Panc1 (cell line): Measurements from ENCODE around the gene KATNAL1. TPM values are rescaled to one million over a fixed set of nuclear protein-coding genes. Genes with fewer than 3 reads are reported as not detected.

Experiments
- ATAC-seq: fragments of 200-7000 bp; cut with Tn5 transposase; 2 replicates; pipeline ENCODE4 v1.9.1; 2020; ENCODE audit warnings: mild to moderate bottlenecking, moderate library complexity
- BruUV-seq: library from RNA; stranded (reverse); fragments of 400-500 nt; replicated peaks from 2 replicates; lab custom pipeline; 2021; lab: Mats Ljungman, UMichigan
- CTCF ChIA-PET: fragments of 300-600 bp; sonication (Branson Sonifier 250); formaldehyde crosslinking; loops from one replicate; lab custom pipeline; 2022; ENCODE audit warnings: antibody characterized with exemption; lab: Charles Lee
- POLR2A ChIA-PET: fragments of 300-600 bp; sonication (Branson Sonifier 250); formaldehyde crosslinking; loops from one replicate; lab custom pipeline; 2022; ENCODE audit warnings: antibody characterized with exemption; lab: Charles Lee
- DNase-seq: peaks from one replicate; pipeline ENCODE4 v3.0.0-alpha.2; 2010; ENCODE audit warnings: low read depth, low spot score
- H3K27ac ChIP-seq: 2 replicates; pipeline ENCODE4 v1.5.1; 2011; ENCODE audit warnings: mild to moderate bottlenecking, low read length, inconsistent platforms
- H3K27me3 ChIP-seq: fragments of 200-500 bp; sonication (Bioruptor generic); 2 replicates; pipeline ENCODE4 v1.6.0; 2014; ENCODE audit warnings: low read length, inconsistent platforms; ENCODE audit not compliant: control insufficient read depth, insufficient read depth
- H3K36me3 ChIP-seq: fragments of 200-500 bp; sonication (Bioruptor generic); 2 replicates; pipeline ENCODE4 v1.5.1; 2014; ENCODE audit warnings: inconsistent platforms, mild to moderate bottlenecking, low read length, moderate library complexity; ENCODE audit not compliant: control insufficient read depth, insufficient read depth
- H3K4me1 ChIP-seq: 2 replicates; pipeline ENCODE4 v1.5.1; 2011; ENCODE audit warnings: inconsistent platforms, mild to moderate bottlenecking, low read length, moderate library complexity; ENCODE audit not compliant: control insufficient read depth, insufficient read depth
- H3K4me3 ChIP-seq, 2 experiments: 2 replicates each; pipeline ENCODE4 v1.5.1; 2011 to 2012; ENCODE audit warnings: low read depth in 2 of 2, low read length in 2 of 2, mild to moderate bottlenecking in 2 of 2, inconsistent platforms in 1 of 2, moderate library complexity in 1 of 2
- H3K9me3 ChIP-seq: fragments of 200-500 bp; sonication (Bioruptor generic); 2 replicates; pipeline ENCODE4 v1.5.1; 2014; ENCODE audit warnings: low read depth, mild to moderate bottlenecking, inconsistent platforms, low read length, moderate library complexity; ENCODE audit not compliant: control insufficient read depth, insufficient read depth
- CTCF ChIP-seq: fragments of 450-650 bp; IDR thresholded peaks from 2 replicates; pipeline ENCODE4 v1.5.1; 2017; ENCODE audit warnings: mild to moderate bottlenecking
- POLR2AphosphoS5 ChIP-seq: IDR thresholded peaks from 2 replicates; pipeline ENCODE4 v1.6.1; 2012; ENCODE audit warnings: mild to moderate bottlenecking, low read depth, low read length, moderate library complexity
- REST ChIP-seq, 2 experiments: IDR thresholded peaks; 2 replicates each; pipeline ENCODE4 v1.6.1; 2011 to 2012; ENCODE audit warnings: low read depth in 2 of 2, control low read depth in 1 of 2, low read length in 1 of 2, mild to moderate bottlenecking in 1 of 2, moderate library complexity in 1 of 2; ENCODE audit not compliant: insufficient read depth in 1 of 2
- SIN3A ChIP-seq: IDR thresholded peaks from 2 replicates; pipeline ENCODE4 v1.6.1; 2012; ENCODE audit warnings: low read depth, mild to moderate bottlenecking, low read length, moderate library complexity, borderline replicate concordance; ENCODE audit not compliant: insufficient read depth
- TCF7L2 ChIP-seq: IDR thresholded peaks from 2 replicates; pipeline ENCODE4 v1.6.1; 2011; ENCODE audit warnings: mild to moderate bottlenecking, low read depth, low read length, inconsistent platforms
- in situ Hi-C: cut with HindIII; loops from 2 replicates; pipeline ENCODE4 v1.10.0; 2016; ENCODE audit warnings: low sequenced_read_pairs, low pct_unique_long_range_greater_than_20kb
- intact Hi-C: fragments of 100-400 bp; cut with micrococcal nuclease; formaldehyde crosslinking; loops from one replicate; pipeline ENCODE4 v1.10.0; 2022; ENCODE audit not compliant: unreplicated experiment
- total RNA-seq: library from RNA; stranded (reverse); gene quantifications from one replicate; pipeline ENCODE4 v1.2.1, GENCODE V29; 2021; ENCODE audit not compliant: unreplicated experiment

The KATNAL1 gene
- total RNA-seq, 1 experiment from 2014 or later = 34.3 TPM

- H3K9me3 ChIP-seq = no peaks in the 10 kb centered on the region
- CTCF ChIA-PET = no interaction called here
- intact Hi-C loops (no loop called here), in situ Hi-C loops (no loop called here)
- peaks cover 23% of the 10 kb centered on the region for H3K4me1 ChIP-seq
- no peaks in the 10 kb centered on the region for H3K36me3 ChIP-seq
- peak overlapping the region; percentile 57 for H3K27ac ChIP-seq
- no peak for DNase-seq
- no peak for TF ChIP-seq REST (IDR thresholded peaks at IDR 0.05; ENCODE audit: insufficient read depth in 1 of 2, low read depth in 2 of 2, low read length in 1 of 2)
- no peak for TF ChIP-seq TCF7L2
- no peak for TF ChIP-seq SIN3A
- no peak for TF ChIP-seq POLR2AphosphoS5
- TF ChIP-seq CTCF = no peak
- no TSS peak for BruUV-seq
- no peak overlapping the region; a peak in 1 of 4 replicates for H3K4me3 ChIP-seq
- no peaks in the 10 kb centered on the region for H3K27me3 ChIP-seq
- ATAC-seq = peak; percentile 92
- POLR2A ChIA-PET = interaction anchor here (0.7 kb wide), 1 partner anchor 53 kb away, joined by 3 read pairs; no protein-coding TSS in a partner anchor
These were observed 34.6 kb upstream of the KATNAL1 start for GRCh38 chr13:30341815-30342570.

- Histone ChIP-seq H3K36me3 (no peaks in the 10 kb centered on the region), H3K27me3 (no peaks in the 10 kb centered on the region), H3K27ac (peak overlapping the region; percentile 65; the same call in 1 of the 2 replicates), H3K4me1 (peaks cover 23% of the 10 kb centered on the region), H3K4me3 (no peak overlapping the region), H3K9me3 (no peaks in the 10 kb centered on the region)
- 0 out of 2 replicates have a peak, but pooled peaks have one; percentile 36 for ATAC-seq
- TF ChIP-seq TCF7L2 (no peak), POLR2AphosphoS5 (no peak), SIN3A (no peak), REST (IDR thresholded peaks at IDR 0.05; ENCODE audit: insufficient read depth in 1 of 2, low read depth in 2 of 2, low read length in 1 of 2) (no peak), CTCF (no peak)
- DNase-seq = no peak
- POLR2A ChIA-PET = no interaction called here
- CTCF ChIA-PET = interaction anchor here (0.5 to 0.7 kb wide), 2 partner anchors 112 to 859 kb away, joined by 3 read pairs; partner anchors contain the start of gene B3GLCT
- in situ Hi-C loops = no loop called here
- intact Hi-C loops = no loop called here
- BruUV-seq = no TSS peak
These were observed 33.2 kb upstream of the KATNAL1 start for GRCh38 chr13:30340331-30341250.
